Naive B cell (primary cell): ENCODE data around the gene RDH8. TPM values are rescaled to one million over a fixed set of nuclear protein-coding genes. Genes with fewer than 3 reads are reported as not detected.

Source experiments
- ATAC-seq, 2 donors: fragments of 150-1000 bp; cut with Tn5 transposase; 2 replicates each; pipeline ENCODE4 v1.10.0; 2021; ENCODE audit warnings: low read depth in 2 of 2, mild to moderate bottlenecking in 2 of 2, moderate library complexity in 2 of 2
- DNase-seq: peaks from one replicate; pipeline ENCODE4 v3.0.0; 2022
- H3K27ac Mint-ChIP-seq, 6 donors: one replicate each; pipeline ENCODE4 v1.8.0; 2020 to 2022; ENCODE audit warnings: mild to moderate bottlenecking in 6 of 6, mixed read lengths in 6 of 6, moderate library complexity in 5 of 6, inconsistent platforms in 2 of 6
- H3K27me3 Mint-ChIP-seq, 3 donors: one replicate each; pipeline ENCODE4 v1.8.0; 2021 to 2022; ENCODE audit warnings: mixed read lengths in 3 of 3, mild to moderate bottlenecking in 1 of 3
- H3K36me3 Mint-ChIP-seq, 2 donors: one replicate each; pipeline ENCODE4 v1.8.0; 2020 to 2022; ENCODE audit warnings: mixed read lengths in 2 of 2, inconsistent platforms in 1 of 2, mild to moderate bottlenecking in 1 of 2
- H3K4me1 Mint-ChIP-seq, 3 donors: one replicate each; pipeline ENCODE4 v1.8.0; 2020 to 2022; ENCODE audit warnings: mixed read lengths in 3 of 3, inconsistent platforms in 1 of 3, mild to moderate bottlenecking in 1 of 3, moderate library complexity in 1 of 3
- H3K4me3 Mint-ChIP-seq, 8 donors: one replicate each; pipeline ENCODE4 v1.8.0; 2020 to 2022; ENCODE audit warnings: mild to moderate bottlenecking in 8 of 8, mixed read lengths in 8 of 8, moderate library complexity in 8 of 8, inconsistent platforms in 2 of 8
- H3K9me3 Mint-ChIP-seq, 7 donors: one replicate each; pipeline ENCODE4 v1.8.0; 2020 to 2022; ENCODE audit warnings: mixed read lengths in 7 of 7, mild to moderate bottlenecking in 5 of 7, inconsistent platforms in 2 of 7, moderate library complexity in 1 of 7
- polyA plus RNA-seq, 6 donors: library from polyadenylated mRNA; unstranded; fragments of 300-500 nt; fragmentation: Illumina TruSeq; gene quantifications; one replicate each; pipeline ENCODE4 v1.2.3, GENCODE V29; 2021; ENCODE audit warnings: low read depth in 6 of 6

RDH8 gene
- polyA plus RNA-seq, 6 donors from 2014 or later, result not detected

DNA sequence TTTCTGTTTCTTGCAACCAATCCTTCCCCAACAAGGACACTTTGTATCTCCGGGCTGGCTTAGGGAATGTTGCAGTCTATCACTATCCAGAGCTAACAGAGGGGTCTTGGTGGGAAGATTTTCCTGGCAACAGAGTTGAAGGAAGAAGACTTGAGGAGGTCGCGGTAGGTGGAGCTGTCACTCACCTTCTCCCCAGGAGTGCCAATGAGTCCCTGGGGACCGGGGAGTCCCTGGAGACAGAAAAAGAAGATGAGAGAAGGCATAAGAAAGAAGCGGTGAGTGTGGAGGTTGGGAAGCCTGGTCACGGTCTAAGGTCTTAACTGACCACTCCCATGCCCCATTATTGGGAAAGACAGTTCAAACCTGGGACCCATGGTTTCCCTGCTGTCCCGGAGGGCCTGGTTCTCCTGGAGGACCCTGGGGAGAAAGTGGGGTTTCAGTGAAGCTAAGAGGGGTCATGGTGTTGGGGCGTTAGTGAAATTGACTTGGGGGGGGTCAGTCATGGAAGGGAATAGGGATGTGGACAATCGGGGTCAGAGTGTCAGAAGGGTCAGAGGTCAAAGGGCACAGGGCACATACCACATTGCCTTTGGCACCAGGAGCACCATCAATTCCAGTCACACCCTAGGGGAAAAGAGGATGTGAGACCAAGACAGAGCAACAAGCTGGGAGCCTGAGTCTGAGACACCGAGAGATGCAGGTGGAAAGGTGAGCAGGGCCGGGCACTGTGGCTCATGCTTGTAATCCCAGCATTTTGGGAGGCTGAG lies 21.7 kb upstream of the RDH8 start:
- Mint-ChIP-seq H3K4me1 (peaks cover 7 to 14% (median 8%) of the 10 kb centered on the region in 3 donors), H3K4me3 (no peak overlapping the region), H3K9me3 (peaks cover 0 to 4% (median 0%) of the 10 kb centered on the region in 7 donors), H3K27ac (peak overlapping the region in 2 of 6 donors; percentile 27 to 33), H3K27me3 (peaks cover 9 to 29% (median 28%) of the 10 kb centered on the region in 3 donors), H3K36me3 (no peaks in the 10 kb centered on the region)
- no peak for ATAC-seq
- no peak for DNase-seq

DNA sequence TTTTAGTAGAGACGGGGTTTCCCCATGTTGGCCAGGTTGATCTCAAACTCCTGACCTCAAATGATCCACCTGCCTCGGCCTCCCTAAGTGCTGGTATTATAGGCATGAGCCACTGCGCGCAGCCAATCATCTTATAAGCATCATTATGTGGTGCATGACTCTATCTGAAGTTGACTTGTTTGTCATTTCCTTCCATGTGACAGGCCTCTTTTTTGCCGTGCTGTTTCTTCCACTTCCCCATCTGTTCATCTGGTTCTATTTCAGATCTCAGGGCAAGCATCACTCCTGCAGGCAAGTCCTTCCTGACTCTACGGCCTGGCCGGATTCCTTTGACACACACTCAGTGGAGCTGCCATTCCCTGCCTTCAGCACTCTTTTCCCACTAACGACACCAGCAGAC lies 18.2 kb upstream of the RDH8 start:
- H3K36me3 Mint-ChIP-seq, result no peaks in the 10 kb centered on the region
- ATAC-seq (no peak), DNase-seq (no peak)
- H3K4me1 Mint-ChIP-seq, result peaks cover 7 to 14% (median 8%) of the 10 kb centered on the region in 3 donors
- peaks cover 0 to 7% (median 0%) of the 10 kb centered on the region in 7 donors for H3K9me3 Mint-ChIP-seq
- H3K27me3 Mint-ChIP-seq, result peaks cover 20 to 44% (median 41%) of the 10 kb centered on the region in 3 donors
- no peak overlapping the region for H3K4me3 Mint-ChIP-seq
- H3K27ac Mint-ChIP-seq, result no peak overlapping the region

DNA sequence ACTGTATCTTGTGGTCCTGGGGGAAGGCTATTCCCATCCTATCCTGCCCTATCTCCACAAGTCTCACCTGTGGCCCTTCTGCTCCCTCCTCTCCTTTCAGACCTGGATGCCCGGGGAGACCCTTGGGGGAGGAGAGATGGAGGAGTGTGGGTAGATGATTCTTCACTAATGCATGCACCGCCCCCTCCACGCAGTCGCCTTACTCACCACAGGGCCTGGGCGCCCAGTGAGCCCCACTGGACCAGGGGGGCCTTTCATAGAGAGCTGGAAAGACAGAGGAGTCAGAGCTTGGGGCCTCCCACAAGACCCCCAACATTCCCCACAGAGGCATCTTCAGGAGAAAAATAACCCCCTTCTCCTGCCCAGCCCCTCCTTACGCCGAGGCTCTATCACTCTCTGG lies 17.3 kb upstream of the RDH8 start:
- H3K27me3 Mint-ChIP-seq, result peaks cover 27 to 49% (median 42%) of the 10 kb centered on the region in 3 donors
- H3K4me1 Mint-ChIP-seq, result peaks cover 7 to 16% (median 8%) of the 10 kb centered on the region in 3 donors
- no peak for ATAC-seq
- peaks cover 0 to 7% (median 0%) of the 10 kb centered on the region in 7 donors for H3K9me3 Mint-ChIP-seq
- no peak for DNase-seq
- no peak overlapping the region for H3K27ac Mint-ChIP-seq
- no peaks in the 10 kb centered on the region for H3K36me3 Mint-ChIP-seq
- no peak overlapping the region for H3K4me3 Mint-ChIP-seq

DNA sequence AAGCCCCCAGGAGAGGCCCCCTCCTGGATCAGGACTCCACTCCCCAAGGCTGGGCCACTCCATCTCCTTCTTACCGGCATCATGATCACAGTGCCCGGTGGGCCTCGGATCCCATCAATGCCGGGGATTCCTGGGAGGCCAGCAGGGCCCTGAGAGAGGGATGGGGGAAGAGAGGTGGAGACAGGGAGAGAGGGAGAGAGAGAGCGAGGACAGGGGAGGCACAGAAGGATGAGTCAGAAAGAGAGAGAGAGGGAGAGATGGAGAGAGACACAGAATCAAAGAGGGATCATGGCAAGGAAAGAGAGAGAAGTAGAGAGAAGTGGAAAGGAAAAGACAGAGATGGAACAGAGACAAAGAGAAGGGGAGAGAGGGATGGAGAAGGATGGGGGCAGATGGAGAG lies 16.7 kb upstream of the RDH8 start:
- no peak for ATAC-seq
- H3K36me3 Mint-ChIP-seq, result no peaks in the 10 kb centered on the region
- H3K4me3 Mint-ChIP-seq, result no peak overlapping the region
- peak overlapping the region in 1 of 6 donors; percentile 75 for H3K27ac Mint-ChIP-seq
- peaks cover 27 to 47% (median 40%) of the 10 kb centered on the region in 3 donors for H3K27me3 Mint-ChIP-seq
- no peak for DNase-seq
- peaks cover 0 to 7% (median 0%) of the 10 kb centered on the region in 7 donors for H3K9me3 Mint-ChIP-seq
- peaks cover 3 to 12% (median 4%) of the 10 kb centered on the region in 3 donors for H3K4me1 Mint-ChIP-seq

DNA sequence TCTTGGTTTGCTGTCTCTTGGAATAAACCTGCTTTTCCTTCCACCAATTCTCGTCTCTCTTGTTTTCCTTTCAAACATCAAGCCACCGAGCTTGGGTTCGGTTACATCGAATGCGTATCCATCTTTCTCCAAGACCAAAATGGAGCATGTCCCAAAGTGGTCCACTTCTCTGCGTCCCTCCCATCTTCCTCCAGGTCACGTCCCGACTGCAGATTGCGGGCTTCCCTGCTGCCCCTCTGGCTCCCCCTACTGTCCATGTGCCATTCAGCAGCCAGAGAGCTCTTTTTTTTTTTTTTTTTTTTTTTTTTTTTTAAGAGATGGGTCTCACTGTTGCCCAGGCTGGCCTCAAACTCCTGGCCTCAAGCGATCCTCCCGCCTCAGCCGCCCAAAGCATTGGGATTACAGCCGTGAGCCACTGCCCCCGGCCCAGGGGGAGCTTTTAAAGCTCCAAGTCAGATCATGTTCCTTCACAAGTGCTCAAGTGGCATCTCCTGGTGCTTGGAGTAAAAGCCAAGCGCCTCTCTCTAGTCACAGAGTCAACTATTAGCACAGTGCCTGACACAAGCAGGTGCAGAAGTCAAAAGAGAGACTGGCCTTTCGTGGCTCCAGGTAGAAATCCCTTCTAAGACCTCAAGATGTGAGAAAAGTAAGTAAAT lies 13.0 kb upstream of the RDH8 start:
- Mint-ChIP-seq H3K36me3 (peaks cover 0 to 4% of the 10 kb centered on the region in 2 donors), H3K27me3 (peaks cover 37 to 65% (median 60%) of the 10 kb centered on the region in 3 donors), H3K27ac (peak overlapping the region in 1 of 6 donors; percentile 33), H3K4me1 (peaks cover 0 to 7% (median 0%) of the 10 kb centered on the region in 3 donors), H3K9me3 (peaks cover 0 to 10% (median 0%) of the 10 kb centered on the region in 7 donors), H3K4me3 (no peak overlapping the region)
- ATAC-seq, result no peak
- peak; percentile 13 for DNase-seq

DNA sequence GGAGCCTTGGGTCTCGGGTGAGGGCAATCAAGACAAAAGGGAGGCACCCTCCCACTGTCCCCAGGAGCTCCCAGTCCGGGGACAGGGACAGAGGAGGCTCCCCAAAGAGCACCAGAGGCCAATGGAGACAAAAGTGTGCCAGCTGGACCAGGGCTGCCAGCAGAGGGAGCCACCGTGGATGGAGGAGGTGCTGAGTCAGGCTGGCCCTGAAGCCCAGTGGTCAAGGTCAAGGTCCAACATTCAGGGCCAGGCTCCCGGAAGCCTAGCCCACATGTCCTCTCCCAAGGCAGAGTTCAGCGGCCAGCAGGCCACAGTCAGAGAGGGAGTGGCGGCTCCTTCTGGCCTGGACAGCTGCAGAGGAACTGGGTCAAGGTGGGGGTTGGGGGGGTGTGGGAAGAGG lies 11.4 kb upstream of the RDH8 start:
- DNase-seq, result no peak
- no peak for ATAC-seq
- H3K27me3 Mint-ChIP-seq, result peaks cover 39 to 70% (median 70%) of the 10 kb centered on the region in 3 donors
- H3K9me3 Mint-ChIP-seq, result peaks cover 0 to 11% (median 5%) of the 10 kb centered on the region in 7 donors
- H3K27ac Mint-ChIP-seq, result no peak overlapping the region
- H3K4me1 Mint-ChIP-seq, result peaks cover 0 to 5% (median 4%) of the 10 kb centered on the region in 3 donors
- peaks cover 4 to 7% of the 10 kb centered on the region in 2 donors for H3K36me3 Mint-ChIP-seq
- H3K4me3 Mint-ChIP-seq, result no peak overlapping the region

DNA sequence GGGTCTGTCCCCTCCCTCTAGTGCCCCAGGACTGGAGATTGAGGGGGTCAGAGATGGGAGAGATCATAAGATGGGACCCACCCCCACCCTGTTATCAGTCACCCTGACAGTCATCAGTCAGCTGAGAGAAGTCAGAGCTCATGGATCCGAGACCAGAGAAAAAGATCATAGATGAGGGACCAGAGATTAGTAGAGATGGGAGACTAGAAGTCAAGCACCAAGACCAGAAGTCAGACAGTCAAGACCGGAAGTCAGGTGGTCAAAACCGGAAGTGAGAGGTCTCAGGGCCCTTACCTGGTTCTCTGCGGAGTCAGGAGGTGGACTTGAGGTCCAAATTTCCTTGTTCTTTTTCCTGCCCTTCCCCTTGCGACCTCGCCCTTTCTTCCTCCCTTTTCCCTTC lies 10.0 kb upstream of the RDH8 start:
- Mint-ChIP-seq H3K36me3 (peaks cover 4 to 19% of the 10 kb centered on the region in 2 donors), H3K27me3 (peaks cover 44 to 71% (median 70%) of the 10 kb centered on the region in 3 donors), H3K4me1 (peaks cover 0 to 5% (median 4%) of the 10 kb centered on the region in 3 donors)

DNA sequence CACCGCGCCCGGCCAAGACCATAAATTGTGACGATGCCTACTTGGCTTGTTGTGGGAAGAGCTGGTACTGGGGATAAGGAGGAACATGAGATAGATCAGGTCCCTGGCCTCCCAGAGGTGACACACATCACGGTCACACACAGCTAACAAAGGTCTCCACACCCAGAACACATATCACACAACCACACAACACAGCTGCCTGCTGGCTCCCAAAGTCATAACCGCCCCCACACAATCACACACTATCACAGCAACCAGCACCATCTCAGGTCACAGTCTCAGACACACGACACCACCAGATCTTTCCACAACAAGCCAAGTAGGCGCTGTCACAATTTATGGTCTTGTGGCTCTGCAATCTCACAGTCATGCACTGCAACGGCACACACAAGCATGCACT lies 8.7 kb upstream of the RDH8 start:
- Mint-ChIP-seq H3K9me3 (peaks cover under 1 to 13% (median 8%) of the 10 kb centered on the region in 7 donors), H3K4me3 (no peak overlapping the region), H3K27me3 (peaks cover 51 to 80% (median 80%) of the 10 kb centered on the region in 3 donors), H3K4me1 (peaks cover 1 to 12% (median 6%) of the 10 kb centered on the region in 3 donors), H3K27ac (peak overlapping the region in 1 of 6 donors; percentile 29), H3K36me3 (peaks cover 4 to 22% of the 10 kb centered on the region in 2 donors)
- ATAC-seq (no peak), DNase-seq (no peak)

More for the DNA sequence above, 10.0 kb upstream of the RDH8 start:
- Mint-ChIP-seq H3K27ac (no peak overlapping the region), H3K9me3 (peaks cover 0 to 13% (median 7%) of the 10 kb centered on the region in 7 donors), H3K4me3 (no peak overlapping the region)
- ATAC-seq (no peak), DNase-seq (no peak)

DNA sequence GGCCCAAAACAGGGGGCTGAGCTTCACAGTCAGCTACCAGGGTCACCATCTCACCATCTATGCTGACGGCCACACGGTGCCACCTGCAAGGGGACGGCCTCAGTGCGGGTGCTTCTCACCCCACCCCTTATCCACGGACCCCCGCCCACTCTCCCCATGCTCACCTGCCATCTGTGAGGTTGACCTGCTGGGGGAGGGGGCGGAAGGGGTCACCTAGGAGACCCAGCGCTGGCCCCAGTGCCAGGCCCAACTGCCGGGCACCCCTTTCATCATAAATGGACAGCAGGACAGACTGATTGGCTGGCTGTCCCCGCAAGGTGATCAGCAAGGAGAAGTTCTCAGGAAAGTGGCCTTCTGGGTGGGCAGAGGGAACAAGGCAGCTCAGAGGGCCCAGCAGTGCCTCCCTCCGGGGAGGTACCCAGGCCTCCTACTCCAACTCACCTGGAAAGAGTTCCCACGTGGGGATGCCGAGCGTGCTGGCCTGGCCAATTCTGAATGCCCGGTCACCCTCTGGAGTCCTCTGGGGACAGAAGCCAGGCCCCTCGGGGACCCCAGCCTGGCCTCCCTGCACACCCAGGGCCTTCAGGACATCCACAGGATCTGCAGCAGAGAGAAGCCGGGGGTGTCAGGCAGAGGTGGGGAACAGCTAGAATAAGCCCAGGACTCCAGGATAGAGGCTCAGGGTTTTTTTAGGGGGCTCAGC lies 7.5 kb upstream of the RDH8 start:
- H3K4me3 Mint-ChIP-seq, result no peak overlapping the region
- ATAC-seq, result no peak
- peaks cover 5 to 14% (median 9%) of the 10 kb centered on the region in 3 donors for H3K4me1 Mint-ChIP-seq
- DNase-seq, result no peak
- peaks cover 4 to 28% of the 10 kb centered on the region in 2 donors for H3K36me3 Mint-ChIP-seq
- peaks cover 48 to 83% (median 79%) of the 10 kb centered on the region in 3 donors for H3K27me3 Mint-ChIP-seq
- H3K9me3 Mint-ChIP-seq, result peaks cover 2 to 14% (median 11%) of the 10 kb centered on the region in 7 donors
- H3K27ac Mint-ChIP-seq, result no peak overlapping the region

DNA sequence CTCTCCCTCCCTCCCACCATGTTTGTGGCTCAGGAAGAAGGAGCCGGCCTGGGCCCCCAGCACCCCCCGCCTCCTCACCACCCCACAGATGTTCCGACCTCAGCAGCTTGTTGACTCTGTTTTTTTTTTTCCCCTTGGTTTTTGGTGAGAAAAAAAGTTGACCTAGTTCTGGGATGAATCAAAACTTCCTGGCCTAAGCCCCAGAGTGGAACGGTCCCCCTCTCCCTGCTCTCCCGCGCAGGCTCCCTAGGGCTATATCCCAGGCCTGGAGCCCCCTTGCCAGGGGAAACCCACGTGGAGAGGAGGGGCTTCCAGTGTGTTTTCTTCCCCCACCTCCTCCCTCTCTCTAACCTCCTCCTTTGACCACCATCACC lies 7.0 kb upstream of the RDH8 start:
- Mint-ChIP-seq H3K27ac (no peak overlapping the region), H3K9me3 (peaks cover 4 to 18% (median 11%) of the 10 kb centered on the region in 7 donors)
- DNase-seq, result no peak

DNA sequence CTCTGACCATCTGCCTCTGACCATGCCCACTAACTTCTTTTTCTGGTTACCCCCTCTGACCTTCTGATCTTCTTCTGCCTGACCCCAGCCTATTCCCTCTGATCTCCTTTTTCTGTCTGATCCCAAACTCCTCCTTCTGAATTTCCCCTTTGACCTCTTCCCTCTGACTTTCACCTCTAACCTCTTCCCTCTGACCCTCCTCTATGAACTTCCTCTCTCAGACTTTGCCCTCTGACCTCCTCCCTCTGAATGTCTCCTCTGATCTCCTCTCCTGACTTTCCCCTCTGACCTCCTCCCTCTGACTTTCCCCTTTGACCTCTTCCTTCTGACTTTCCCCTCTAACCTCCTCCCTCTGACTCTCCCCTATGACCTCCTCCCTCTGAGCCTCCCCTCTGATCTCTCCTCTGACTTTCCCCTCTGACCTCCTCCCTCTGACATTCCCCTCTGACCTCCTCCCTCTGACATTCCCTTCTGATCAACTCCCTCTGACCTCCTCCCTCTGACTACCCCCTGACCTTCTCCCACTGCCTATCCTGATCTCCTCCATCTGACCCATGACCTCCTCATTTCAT lies 6.4 kb upstream of the RDH8 start:
- peaks cover 55 to 89% (median 82%) of the 10 kb centered on the region in 3 donors for H3K27me3 Mint-ChIP-seq
- peaks cover 4 to 19% (median 11%) of the 10 kb centered on the region in 7 donors for H3K9me3 Mint-ChIP-seq
- H3K4me3 Mint-ChIP-seq, result no peak overlapping the region
- H3K36me3 Mint-ChIP-seq, result peaks cover 4 to 28% of the 10 kb centered on the region in 2 donors
- ATAC-seq (no peak), DNase-seq (no peak)
- peaks cover 5 to 17% (median 9%) of the 10 kb centered on the region in 3 donors for H3K4me1 Mint-ChIP-seq
- peak overlapping the region in 1 of 6 donors; percentile 70 for H3K27ac Mint-ChIP-seq

More for the DNA sequence above, 7.0 kb upstream of the RDH8 start:
- Mint-ChIP-seq H3K4me3 (no peak overlapping the region), H3K4me1 (peaks cover 5 to 17% (median 9%) of the 10 kb centered on the region in 3 donors), H3K27me3 (peaks cover 53 to 89% (median 83%) of the 10 kb centered on the region in 3 donors), H3K36me3 (peaks cover 4 to 28% of the 10 kb centered on the region in 2 donors)
- no peak for ATAC-seq

DNA sequence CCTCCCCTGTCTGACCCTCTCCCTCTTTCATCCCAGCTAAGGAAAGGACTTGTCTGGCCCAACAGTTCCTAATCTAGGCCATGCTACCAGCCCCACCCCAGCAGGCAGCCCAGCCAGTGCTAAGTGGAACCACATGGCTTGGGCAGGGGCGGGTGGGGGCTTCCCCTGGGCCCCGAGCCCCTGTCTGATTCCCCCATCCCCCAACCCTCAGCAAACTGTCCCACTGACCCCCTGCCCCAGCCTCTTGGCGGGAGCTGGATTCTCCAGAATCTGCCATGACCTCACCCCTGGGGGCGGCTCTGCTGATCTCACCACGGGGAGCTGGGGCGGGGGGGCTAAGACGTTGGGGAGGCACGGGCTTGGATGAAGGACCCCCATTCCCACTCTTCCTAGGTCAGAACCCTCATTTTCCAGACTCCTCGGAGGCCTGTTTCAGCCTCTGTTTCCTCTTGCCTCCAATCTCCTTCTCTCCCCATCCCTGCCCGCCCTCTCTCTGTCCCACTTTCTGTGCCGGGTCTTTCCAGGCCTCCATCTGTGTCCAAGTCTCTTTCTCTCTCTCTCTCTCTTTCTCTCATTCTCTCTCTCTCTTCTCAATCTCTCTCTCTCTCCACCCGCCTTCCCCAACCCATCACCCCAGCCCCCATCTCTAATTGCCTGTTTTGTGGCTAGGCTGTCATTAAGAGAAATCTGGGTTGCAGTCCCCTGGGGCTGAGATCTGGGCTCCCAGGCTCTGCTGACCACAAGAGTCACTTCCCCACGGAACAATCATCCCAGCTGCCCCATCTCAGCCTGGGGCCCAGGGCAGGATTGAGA lies 5.7 kb upstream of the RDH8 start:
- ATAC-seq, result no peak
- Mint-ChIP-seq H3K4me3 (no peak overlapping the region), H3K36me3 (peaks cover 4 to 28% of the 10 kb centered on the region in 2 donors), H3K4me1 (peaks cover 5 to 17% (median 9%) of the 10 kb centered on the region in 3 donors), H3K9me3 (peaks cover 4 to 19% (median 11%) of the 10 kb centered on the region in 7 donors), H3K27me3 (peaks cover 59 to 92% (median 82%) of the 10 kb centered on the region in 3 donors), H3K27ac (no peak overlapping the region)
- no peak for DNase-seq
